Adrenal gland (tissue), 5 donors: ENCODE data around the gene PCDHB9.

Experiments used
- POLR2A ChIP-seq, 2 donors: fragments of 450-650 bp; IDR thresholded peaks; one replicate each; pipeline ENCODE4 v1.6.1; 2017; ENCODE audit warnings: antibody characterized with exemption in 2 of 2, mild to moderate bottlenecking in 2 of 2, moderate library complexity in 1 of 2
- TF ChIP-seq, protein P1 (sequence below), 6 experiments: fragments of 450-650 bp in 4 of 6; fragments of 200-600 bp in 2 of 6; sonication (generic) in 1 of 6; IDR thresholded peaks; 1 replicate in 5 of 6; 2 replicates in 1 of 6; pipeline versions ENCODE4 v1.5.1 to v1.8.0; 2016 to 2021; ENCODE audit warnings: antibody characterized with exemption in 6 of 6, mild to moderate bottlenecking in 2 of 6, moderate library complexity in 1 of 6
- donor health status: DM: no; HTN: no; CAD: no.

DNA sequence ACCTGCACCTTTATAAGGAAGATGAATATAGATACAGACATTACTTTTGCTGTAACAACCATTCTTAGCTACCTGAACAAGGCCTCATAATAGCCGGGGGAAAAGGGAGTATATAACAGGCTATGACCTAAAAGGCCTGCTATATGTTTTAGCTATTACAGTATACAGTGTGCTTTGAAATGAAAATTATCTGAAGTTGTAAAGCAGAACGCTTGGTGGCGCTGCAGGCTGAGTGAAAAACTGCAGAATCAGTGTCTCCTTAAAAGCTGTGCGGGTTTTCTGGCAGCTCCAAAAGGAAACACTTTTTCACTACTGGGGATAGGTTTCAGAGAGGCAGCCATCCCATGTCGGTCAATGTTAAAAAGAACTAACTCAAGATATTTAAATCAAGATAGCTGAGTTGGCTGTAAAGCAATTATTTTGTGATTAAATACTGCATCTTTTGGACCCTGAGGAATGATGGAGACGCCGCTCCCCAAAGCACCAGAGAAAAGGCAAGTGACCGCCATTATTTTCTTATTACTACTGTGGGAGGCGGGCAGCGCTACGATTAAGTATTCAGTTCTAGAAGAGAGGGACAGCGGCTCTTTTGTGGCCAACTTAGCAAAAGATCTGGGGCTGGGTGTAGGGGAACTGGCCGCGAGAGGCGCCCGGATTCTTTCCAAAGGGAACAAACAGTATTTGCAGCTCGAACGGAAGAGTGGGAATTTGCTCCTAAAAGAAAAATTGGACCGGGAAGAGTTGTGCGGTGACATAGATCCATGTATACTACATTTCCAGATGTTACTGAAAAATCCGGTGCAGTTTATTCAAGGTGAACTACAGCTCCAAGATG, 31.2 kb upstream of the PCDHB9 start:
- TF ChIP-seq, protein P1, sequence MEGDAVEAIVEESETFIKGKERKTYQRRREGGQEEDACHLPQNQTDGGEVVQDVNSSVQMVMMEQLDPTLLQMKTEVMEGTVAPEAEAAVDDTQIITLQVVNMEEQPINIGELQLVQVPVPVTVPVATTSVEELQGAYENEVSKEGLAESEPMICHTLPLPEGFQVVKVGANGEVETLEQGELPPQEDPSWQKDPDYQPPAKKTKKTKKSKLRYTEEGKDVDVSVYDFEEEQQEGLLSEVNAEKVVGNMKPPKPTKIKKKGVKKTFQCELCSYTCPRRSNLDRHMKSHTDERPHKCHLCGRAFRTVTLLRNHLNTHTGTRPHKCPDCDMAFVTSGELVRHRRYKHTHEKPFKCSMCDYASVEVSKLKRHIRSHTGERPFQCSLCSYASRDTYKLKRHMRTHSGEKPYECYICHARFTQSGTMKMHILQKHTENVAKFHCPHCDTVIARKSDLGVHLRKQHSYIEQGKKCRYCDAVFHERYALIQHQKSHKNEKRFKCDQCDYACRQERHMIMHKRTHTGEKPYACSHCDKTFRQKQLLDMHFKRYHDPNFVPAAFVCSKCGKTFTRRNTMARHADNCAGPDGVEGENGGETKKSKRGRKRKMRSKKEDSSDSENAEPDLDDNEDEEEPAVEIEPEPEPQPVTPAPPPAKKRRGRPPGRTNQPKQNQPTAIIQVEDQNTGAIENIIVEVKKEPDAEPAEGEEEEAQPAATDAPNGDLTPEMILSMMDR (IDR thresholded peaks at IDR 0.05) = no peak
- TF ChIP-seq POLR2A (IDR thresholded peaks at IDR 0.05) = no peak
